22Rv1 (cell line): ENCODE data around the gene APOF.

Source experiments
- ZFX ChIP-seq: fragments of 450-650 bp; IDR thresholded peaks from 2 replicates; pipeline ENCODE4 v1.6.1; 2017; ENCODE audit warnings: antibody characterized with exemption, borderline replicate concordance
- TF ChIP-seq, protein P1 (sequence below): fragments of 450-650 bp; IDR thresholded peaks from 2 replicates; pipeline ENCODE4 v1.5.1; 2017; ENCODE audit warnings: mild to moderate bottlenecking

DNA sequence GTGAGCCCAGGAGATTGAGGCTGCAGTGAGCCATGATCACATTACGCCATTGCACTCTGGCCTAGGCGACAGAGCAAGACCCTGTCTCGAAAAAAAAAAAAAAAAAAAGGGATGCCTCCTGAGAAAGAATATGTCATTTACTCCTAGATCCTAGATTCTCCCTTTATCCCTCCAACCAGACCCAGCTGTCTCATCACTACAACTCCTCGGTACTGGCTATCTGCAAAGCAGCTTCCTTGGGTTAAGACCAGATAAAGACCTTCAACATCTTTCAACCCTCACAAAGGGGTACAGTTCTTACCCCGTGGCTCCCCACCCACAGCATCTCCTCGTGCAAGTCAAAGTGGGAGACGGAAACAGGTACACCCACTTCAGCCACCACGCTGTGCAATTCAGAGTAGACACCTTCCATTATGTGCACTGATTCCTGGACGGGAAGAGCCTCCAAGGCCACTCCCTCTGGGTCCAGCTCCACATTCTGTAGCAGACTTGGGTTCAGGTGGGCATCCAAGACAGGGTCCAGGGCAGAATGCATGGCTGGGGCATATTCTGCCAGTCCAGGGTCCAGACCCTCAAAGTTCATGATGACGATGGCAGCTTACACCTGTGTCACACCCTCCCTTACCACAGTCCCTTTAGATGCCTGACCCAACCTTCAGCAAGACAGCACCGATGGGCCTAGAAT is 30.0 kb downstream of the APOF start:
- TF ChIP-seq, protein P1, sequence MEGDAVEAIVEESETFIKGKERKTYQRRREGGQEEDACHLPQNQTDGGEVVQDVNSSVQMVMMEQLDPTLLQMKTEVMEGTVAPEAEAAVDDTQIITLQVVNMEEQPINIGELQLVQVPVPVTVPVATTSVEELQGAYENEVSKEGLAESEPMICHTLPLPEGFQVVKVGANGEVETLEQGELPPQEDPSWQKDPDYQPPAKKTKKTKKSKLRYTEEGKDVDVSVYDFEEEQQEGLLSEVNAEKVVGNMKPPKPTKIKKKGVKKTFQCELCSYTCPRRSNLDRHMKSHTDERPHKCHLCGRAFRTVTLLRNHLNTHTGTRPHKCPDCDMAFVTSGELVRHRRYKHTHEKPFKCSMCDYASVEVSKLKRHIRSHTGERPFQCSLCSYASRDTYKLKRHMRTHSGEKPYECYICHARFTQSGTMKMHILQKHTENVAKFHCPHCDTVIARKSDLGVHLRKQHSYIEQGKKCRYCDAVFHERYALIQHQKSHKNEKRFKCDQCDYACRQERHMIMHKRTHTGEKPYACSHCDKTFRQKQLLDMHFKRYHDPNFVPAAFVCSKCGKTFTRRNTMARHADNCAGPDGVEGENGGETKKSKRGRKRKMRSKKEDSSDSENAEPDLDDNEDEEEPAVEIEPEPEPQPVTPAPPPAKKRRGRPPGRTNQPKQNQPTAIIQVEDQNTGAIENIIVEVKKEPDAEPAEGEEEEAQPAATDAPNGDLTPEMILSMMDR, result no peak
- no peak for TF ChIP-seq ZFX
